Left ventricle myocardium inferior (tissue), 1 donor: ENCODE results near the gene ATP4A. TPM values are rescaled to one million over a fixed set of nuclear protein-coding genes. Genes with fewer than 3 reads are reported as not detected.

Source experiments
- DNase-seq: peaks from one replicate; pipeline ENCODE4 v3.0.0-alpha.2; 2020
- H3K27ac ChIP-seq: fragments of 200-600 bp; replicated peaks from 2 replicates; pipeline ENCODE4 v1.8.0; 2021
- H3K27me3 ChIP-seq: fragments of 200-600 bp; 2 replicates; pipeline ENCODE4 v1.8.0; 2021; ENCODE audit warnings: low read depth
- H3K36me3 ChIP-seq: fragments of 200-600 bp; 2 replicates; pipeline ENCODE4 v1.8.0; 2021
- H3K4me1 ChIP-seq: fragments of 200-600 bp; 2 replicates; pipeline ENCODE4 v1.8.0; 2021
- H3K4me3 ChIP-seq: fragments of 200-600 bp; 2 replicates; pipeline ENCODE4 v1.8.0; 2021; ENCODE audit warnings: mild to moderate bottlenecking, moderate library complexity
- H3K9me3 ChIP-seq: fragments of 200-600 bp; replicated peaks from 2 replicates; pipeline ENCODE4 v1.8.0; 2021
- CTCF ChIP-seq: fragments of 200-600 bp; IDR thresholded peaks from 2 replicates; pipeline ENCODE4 v1.8.0; 2021; ENCODE audit warnings: antibody characterized with exemption, mild to moderate bottlenecking, borderline replicate concordance
- intact Hi-C: fragments of 100-400 bp; cut with micrococcal nuclease; formaldehyde crosslinking; loops from one replicate; pipeline ENCODE4 v1.11.0; 2022
- total RNA-seq: library from RNA; stranded (reverse); fragmentation: NEBNext Ultra II Directional; extraction: Animal tissue kit (Norgen Biotek cat#: 25700); gene quantifications from one replicate; pipeline ENCODE4 v1.2.1, GENCODE V29; 2021
- donor health status: DM: no; HTN: yes; CAD: no; lungs with severe emphysema.

Gene ATP4A
- total RNA-seq, 1 donor from 2014 or later = not detected

- DNase-seq = no peak
- Histone ChIP-seq H3K4me1 (peaks cover 17% of the 10 kb centered on the region), H3K4me3 (no peak overlapping the region), H3K36me3 (no peaks in the 10 kb centered on the region), H3K27ac (no peak overlapping the region), H3K9me3 (no peaks in the 10 kb centered on the region), H3K27me3 (no peaks in the 10 kb centered on the region)
- TF ChIP-seq CTCF = no peak
- intact Hi-C loops = no loop called here
These were observed 23.0 kb downstream of the ATP4A start for GRCh38 chr19:35540356-35540927.

- Histone ChIP-seq H3K36me3 (no peaks in the 10 kb centered on the region), H3K27ac (no peak overlapping the region), H3K4me1 (peaks cover 11% of the 10 kb centered on the region), H3K27me3 (peaks cover 5% of the 10 kb centered on the region), H3K4me3 (no peak overlapping the region), H3K9me3 (no peaks in the 10 kb centered on the region)
- TF ChIP-seq CTCF = no peak
- DNase-seq = no peak
- intact Hi-C loops = no loop called here
These were observed 23.6 kb downstream of the ATP4A start for GRCh38 chr19:35539850-35540249.

- Histone ChIP-seq H3K27ac (no peak overlapping the region), H3K36me3 (no peaks in the 10 kb centered on the region), H3K4me3 (no peak overlapping the region), H3K9me3 (no peaks in the 10 kb centered on the region), H3K27me3 (peaks cover 11% of the 10 kb centered on the region), H3K4me1 (peaks cover 5% of the 10 kb centered on the region)
- DNase-seq = no peak
- TF ChIP-seq CTCF = no peak
- intact Hi-C loops = no loop called here
These were observed 24.1 kb downstream of the ATP4A start for GRCh38 chr19:35539314-35539713.

GRCh38 chr19:35534803-35535480 is 28.5 kb downstream of the ATP4A start:
- Histone ChIP-seq H3K4me3 (no peak overlapping the region), H3K9me3 (no peaks in the 10 kb centered on the region), H3K27me3 (peaks cover 55% of the 10 kb centered on the region), H3K4me1 (peaks cover 10% of the 10 kb centered on the region), H3K36me3 (no peaks in the 10 kb centered on the region), H3K27ac (no peak overlapping the region)
- TF ChIP-seq CTCF = no peak
- intact Hi-C loops = no loop called here
- DNase-seq = no peak

GRCh38 chr19:35533822-35534392 is 29.6 kb downstream of the ATP4A start:
- no peak overlapping the region for H3K4me3 ChIP-seq
- H3K27ac ChIP-seq = no peak overlapping the region
- H3K27me3 ChIP-seq = peaks cover 65% of the 10 kb centered on the region
- intact Hi-C loops = no loop called here
- H3K4me1 ChIP-seq = peaks cover 10% of the 10 kb centered on the region
- H3K36me3 ChIP-seq = no peaks in the 10 kb centered on the region
- no peak for TF ChIP-seq CTCF
- DNase-seq = no peak
- H3K9me3 ChIP-seq = no peaks in the 10 kb centered on the region
